NCI-H1436 treated with DMSO at 0.1 percent for 48 hours (cell line): ENCODE measurements around the gene ASB6.

ENCODE experiments used
- DNase-seq: peaks from one replicate; lab custom pipeline; 2025; lab: John Stamatoyannopoulos, UW

ASB6 gene

GRCh38 chr9:129641750-129642585 lies at the start of gene ASB6:
Gene ASB6 (minus strand): TSS chr9:129642151. CDS start chr9:129641999, 152 bp downstream.
- DNase-seq: peak; percentile 22

- DNase-seq: no peak
Measured at GRCh38 chr9:129688285-129689043, 46.5 kb upstream of the ASB6 start.

- no peak for DNase-seq
Measured at GRCh38 chr9:129687391-129687790, 45.4 kb upstream of the ASB6 start.

- DNase-seq: no peak
Measured at GRCh38 chr9:129686736-129687135, 44.8 kb upstream of the ASB6 start.

- no peak for DNase-seq
Measured at GRCh38 chr9:129685933-129686259, 43.9 kb upstream of the ASB6 start.

GRCh38 chr9:129685220-129685932 lies 43.4 kb upstream of the ASB6 start:
- no peak for DNase-seq

- no peak for DNase-seq
Measured at GRCh38 chr9:129682381-129682780, 40.4 kb upstream of the ASB6 start.

GRCh38 chr9:129681924-129682323 lies 40.0 kb upstream of the ASB6 start:
- no peak for DNase-seq

- DNase-seq: no peak
Measured at GRCh38 chr9:129679537-129679936, 37.6 kb upstream of the ASB6 start.

- DNase-seq: no peak
Measured at GRCh38 chr9:129678844-129679243, 36.9 kb upstream of the ASB6 start.

- no peak for DNase-seq
Measured at GRCh38 chr9:129677456-129677855, 35.5 kb upstream of the ASB6 start.

GRCh38 chr9:129676975-129677374 lies 35.0 kb upstream of the ASB6 start:
- DNase-seq: no peak

- DNase-seq: no peak
Measured at GRCh38 chr9:129676287-129676686, 34.3 kb upstream of the ASB6 start.

- no peak for DNase-seq
Measured at GRCh38 chr9:129675620-129676019, 33.7 kb upstream of the ASB6 start.

GRCh38 chr9:129674229-129674628 lies 32.3 kb upstream of the ASB6 start:
- no peak for DNase-seq

GRCh38 chr9:129673602-129674001 lies 31.7 kb upstream of the ASB6 start:
- DNase-seq: no peak

- no peak for DNase-seq
Measured at GRCh38 chr9:129672702-129673101, 30.8 kb upstream of the ASB6 start.

GRCh38 chr9:129671519-129671918 lies 29.6 kb upstream of the ASB6 start:
- no peak for DNase-seq

GRCh38 chr9:129671065-129671464 lies 29.1 kb upstream of the ASB6 start:
- no peak for DNase-seq

GRCh38 chr9:129669946-129670345 lies 28.0 kb upstream of the ASB6 start:
- no peak for DNase-seq

- no peak for DNase-seq
Measured at GRCh38 chr9:129669141-129669718, 27.3 kb upstream of the ASB6 start.

GRCh38 chr9:129667850-129668249 lies 25.9 kb upstream of the ASB6 start:
- no peak for DNase-seq
